ENCODE data around the gene SOSTDC1. TPM values are rescaled to one million over a fixed set of nuclear protein-coding genes. Genes with fewer than 3 reads are reported as not detected.

SOSTDC1 gene
- total and polyA plus RNA-seq, 7 experiments from 2014 or later = not detected

Other genes starting within 250 kb of the SOSTDC1 start
- 1 to 10 TPM; 1.3 to 2.5 (median 1.3) TPM for gene CRPPA, start 44.2 kb downstream of the SOSTDC1 start, total RNA-seq
- gene CRPPA, start 44.2 kb downstream of the SOSTDC1 start, polyA plus RNA-seq = under 1 TPM; 0.21 TPM
- not detected for gene LRRC72, start 61.1 kb upstream of the SOSTDC1 start, total RNA-seq
- gene LRRC72, start 61.1 kb upstream of the SOSTDC1 start, polyA plus RNA-seq = not detected
- gene ANKMY2, start 180.0 kb upstream of the SOSTDC1 start, total RNA-seq = 10 to 100 TPM in 2 of 5 experiments, 1 to 10 TPM in 3; 6.3 to 16.4 (median 8.7) TPM
- gene ANKMY2, start 180.0 kb upstream of the SOSTDC1 start, polyA plus RNA-seq = 10 to 100 TPM; 15.4 to 15.6 TPM
- 10 to 100 TPM; 24.6 to 52.1 (median 28.0) TPM for gene BZW2, start 180.4 kb upstream of the SOSTDC1 start, total RNA-seq
- gene BZW2, start 180.4 kb upstream of the SOSTDC1 start, polyA plus RNA-seq = 10 to 100 TPM; 73.2 to 79.3 TPM